Measurements from ENCODE around the gene MIEF2. TPM values are rescaled to one million over a fixed set of nuclear protein-coding genes. Genes with fewer than 3 reads are reported as not detected.

Gene MIEF2
- total and polyA plus RNA-seq, 8 donors, result 5.8 to 11.1 (median 9.1) TPM

DNA sequence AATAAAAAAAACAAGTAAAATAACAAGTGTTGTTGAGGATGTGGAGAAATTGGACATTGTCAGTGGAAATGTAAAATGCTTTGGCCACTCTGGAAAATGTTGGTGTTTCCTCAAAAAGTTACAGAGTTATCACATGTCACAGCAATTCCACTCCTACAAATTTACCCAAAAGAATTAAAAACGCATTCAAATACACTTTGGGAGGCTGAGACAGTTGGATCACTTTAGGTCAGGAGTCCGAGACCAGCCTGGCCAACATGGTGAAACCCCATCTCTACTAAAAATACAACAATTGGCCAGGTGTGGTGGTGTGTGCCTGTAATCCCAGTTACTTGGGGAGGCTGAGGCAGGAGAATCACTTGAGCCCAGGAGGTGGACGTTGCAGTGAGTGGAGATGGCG, 48.7 kb downstream of the MIEF2 start:
- intact Hi-C loops (cut with DNase I), result no loop called here

DNA sequence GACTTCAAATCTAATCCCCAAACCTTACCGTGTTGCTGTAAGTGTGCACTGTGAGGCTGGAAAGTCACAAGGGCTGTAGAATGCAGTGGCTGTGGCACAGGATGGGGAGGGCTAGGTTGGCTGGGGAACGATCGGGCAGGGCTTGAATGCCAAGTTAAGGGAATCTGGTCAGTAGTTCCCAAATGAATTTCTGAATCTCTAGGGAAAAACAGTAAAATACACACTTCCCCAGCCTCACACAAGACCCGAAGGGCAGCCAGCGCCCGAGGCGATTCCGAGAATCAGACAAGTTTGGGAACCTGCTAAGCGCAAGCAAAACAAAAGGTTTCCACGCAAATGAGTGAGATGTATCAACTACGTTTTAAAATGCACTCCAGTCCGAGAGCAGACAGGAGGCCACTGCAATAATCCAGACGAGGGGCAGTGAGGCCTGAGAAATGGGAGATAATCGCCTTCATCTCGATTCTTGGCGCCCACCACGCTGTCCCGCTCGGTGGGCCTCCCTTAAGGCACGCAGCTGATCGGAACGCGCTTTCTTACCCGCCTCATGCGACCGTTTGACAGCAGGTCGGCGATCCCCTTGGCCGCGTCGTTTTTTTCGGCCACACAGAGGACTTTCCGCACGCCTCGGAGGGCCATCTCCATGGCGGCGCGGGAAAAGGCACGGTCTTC, 53.7 kb downstream of the MIEF2 start:
- Histone ChIP-seq H3K36me3 (no peaks in the 10 kb centered on the region), H3K27ac (peak overlapping the region; percentile 66 to 86 (median 84)), H3K4me3 (peak overlapping the region; percentile 80 to 88 (median 82)), H3K27me3 (no peaks in the 10 kb centered on the region), H3K4me1 (peaks cover 33 to 49% (median 40%) of the 10 kb centered on the region in 3 donors), H3K9me3 (no peaks in the 10 kb centered on the region)
- ATAC-seq, result no peak
- intact Hi-C loops (cut with DNase I), result no loop called here
- 0 to 1% methylated on average over 39 of the region's 39 CpGs for WGBS, 2 donors
- DNase-seq, result no peak
- TF ChIP-seq, protein P1, sequence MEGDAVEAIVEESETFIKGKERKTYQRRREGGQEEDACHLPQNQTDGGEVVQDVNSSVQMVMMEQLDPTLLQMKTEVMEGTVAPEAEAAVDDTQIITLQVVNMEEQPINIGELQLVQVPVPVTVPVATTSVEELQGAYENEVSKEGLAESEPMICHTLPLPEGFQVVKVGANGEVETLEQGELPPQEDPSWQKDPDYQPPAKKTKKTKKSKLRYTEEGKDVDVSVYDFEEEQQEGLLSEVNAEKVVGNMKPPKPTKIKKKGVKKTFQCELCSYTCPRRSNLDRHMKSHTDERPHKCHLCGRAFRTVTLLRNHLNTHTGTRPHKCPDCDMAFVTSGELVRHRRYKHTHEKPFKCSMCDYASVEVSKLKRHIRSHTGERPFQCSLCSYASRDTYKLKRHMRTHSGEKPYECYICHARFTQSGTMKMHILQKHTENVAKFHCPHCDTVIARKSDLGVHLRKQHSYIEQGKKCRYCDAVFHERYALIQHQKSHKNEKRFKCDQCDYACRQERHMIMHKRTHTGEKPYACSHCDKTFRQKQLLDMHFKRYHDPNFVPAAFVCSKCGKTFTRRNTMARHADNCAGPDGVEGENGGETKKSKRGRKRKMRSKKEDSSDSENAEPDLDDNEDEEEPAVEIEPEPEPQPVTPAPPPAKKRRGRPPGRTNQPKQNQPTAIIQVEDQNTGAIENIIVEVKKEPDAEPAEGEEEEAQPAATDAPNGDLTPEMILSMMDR (IDR thresholded peaks at IDR 0.05), result no peak
- FAIRE-seq, result no peak

More for the DNA sequence above, 48.7 kb downstream of the MIEF2 start:
- no peaks in the 10 kb centered on the region for H3K27me3 ChIP-seq
- no peak for DNase-seq
- peaks cover 0 to 24% (median 0%) of the 10 kb centered on the region in 3 donors for H3K36me3 ChIP-seq
- H3K27ac ChIP-seq, result no peak overlapping the region
- H3K4me1 ChIP-seq, result peaks cover 0 to 15% (median 10%) of the 10 kb centered on the region in 3 donors
- no peak for ATAC-seq
- TF ChIP-seq, protein P1 (IDR thresholded peaks at IDR 0.05), result no peak
- no peaks in the 10 kb centered on the region for H3K9me3 ChIP-seq
- no peak for FAIRE-seq
- 94 to 95% methylated on average over 4 of the region's 4 CpGs for WGBS, 2 donors
- H3K4me3 ChIP-seq, result no peak overlapping the region

DNA sequence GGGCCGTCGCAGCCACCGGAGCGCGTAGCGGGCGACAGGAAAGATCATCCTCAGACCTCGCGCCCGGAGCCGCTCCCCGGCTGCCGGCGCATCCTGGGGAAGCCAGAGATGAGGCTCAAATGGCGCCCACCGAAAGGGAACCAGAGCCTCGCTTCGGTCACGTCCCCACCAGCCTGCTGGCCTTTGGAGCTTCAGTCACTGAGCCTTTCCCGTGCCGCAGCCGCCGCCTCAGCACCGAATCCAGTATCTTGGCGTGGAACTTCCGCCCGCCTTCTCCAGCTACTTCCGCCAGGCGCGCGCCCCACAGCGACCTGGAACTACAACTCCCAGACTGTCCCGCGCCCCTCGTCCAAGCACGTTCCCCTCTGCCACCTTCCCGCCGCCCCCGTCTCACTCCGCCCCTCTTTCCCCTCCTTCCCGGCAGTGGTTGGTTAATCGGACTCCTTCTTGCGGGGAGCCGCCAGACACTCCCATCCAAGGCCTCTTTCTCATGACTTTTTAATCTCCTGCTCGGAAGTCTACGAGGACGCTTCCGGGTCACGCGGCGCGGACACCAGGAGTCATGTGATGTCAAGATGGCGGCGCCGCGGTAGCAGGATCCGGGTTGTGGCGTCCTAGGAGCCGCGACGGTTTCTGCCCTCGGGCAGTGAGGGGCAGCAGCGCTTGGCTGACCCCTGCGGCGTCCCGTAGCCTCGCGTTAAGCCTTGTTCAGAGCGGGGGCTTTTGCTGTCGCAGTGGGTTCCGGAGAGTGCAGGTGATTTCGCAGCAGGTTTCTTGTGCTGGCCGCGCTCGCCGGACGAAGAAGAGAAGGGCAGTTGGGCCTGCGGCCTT, 54.5 kb downstream of the MIEF2 start, which contains the start of the genes SMCR8 and TOP3A:
TSS of gene SMCR8 (plus strand) at position 563 of the 831 bp plus-strand sequence. CDS start 497 bp downstream, outside the sequence.
TSS of gene TOP3A (minus strand) at position 264 of the 831 bp plus-strand sequence. CDS start at position 48, 216 bp downstream.
- TF ChIP-seq, protein P1 (IDR thresholded peaks at IDR 0.05), result no peak
- DNase-seq (peak; percentile 94 to 98 (median 97)), FAIRE-seq (peak; percentile 81), ATAC-seq (peak; percentile 95 to 98 (median 96))
- whole genome bisulfite sequencing, 2 donors, result 0% methylated on average over 70 to 78 of the region's 78 CpGs
- Histone ChIP-seq H3K27me3 (no peaks in the 10 kb centered on the region), H3K27ac (peak within 1 kb of the TSS; percentile 66 to 86 (median 84)), H3K4me1 (peaks cover 34 to 51% (median 40%) of the 10 kb centered on the region in 3 donors), H3K36me3 (no peaks in the 10 kb centered on the region), H3K4me3 (peak within 1 kb of the TSS; percentile 80 to 88 (median 82)), H3K9me3 (no peaks in the 10 kb centered on the region)
- intact Hi-C loops (cut with DNase I), result no loop called here

DNA sequence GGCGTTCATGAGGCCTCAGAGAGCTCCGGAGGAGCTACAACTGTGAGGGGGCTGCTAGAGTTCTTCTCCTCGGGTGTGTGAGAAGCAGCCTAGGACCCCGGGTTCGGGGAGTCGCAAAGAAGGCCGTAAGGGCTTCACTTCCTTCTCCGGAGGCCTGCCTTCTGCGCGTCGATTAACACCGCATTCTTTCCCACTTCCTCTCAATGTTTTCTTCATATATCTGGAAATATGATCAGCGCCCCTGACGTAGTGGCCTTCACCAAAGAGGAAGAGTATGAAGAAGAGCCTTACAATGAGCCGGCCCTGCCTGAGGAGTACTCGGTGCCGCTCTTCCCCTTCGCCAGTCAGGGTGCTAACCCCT, 55.1 kb downstream of the MIEF2 start:
- intact Hi-C loops (cut with DNase I), result no loop called here
- no peaks in the 10 kb centered on the region for H3K36me3 ChIP-seq
- FAIRE-seq (no peak), ATAC-seq (peak in 2 of 4 donors; percentile 8 to 14), DNase-seq (no peak)
- TF ChIP-seq, protein P1 (IDR thresholded peaks at IDR 0.05), result no peak
- peak overlapping the region; percentile 66 to 86 (median 84) for H3K27ac ChIP-seq
- peaks cover 34 to 51% (median 40%) of the 10 kb centered on the region in 3 donors for H3K4me1 ChIP-seq
- peak overlapping the region; percentile 80 to 88 (median 82) for H3K4me3 ChIP-seq
- 4 to 6% methylated on average over 18 of the region's 18 CpGs for WGBS, 2 donors
- no peaks in the 10 kb centered on the region for H3K27me3 ChIP-seq
- no peaks in the 10 kb centered on the region for H3K9me3 ChIP-seq
